ENCODE data around the gene WDR5. TPM values are rescaled to one million over a fixed set of nuclear protein-coding genes. Genes with fewer than 3 reads are reported as not detected.

WDR5 gene
- total and polyA plus RNA-seq, 9 of the 15 experiments (the other 6 are each of a cell fraction or from before 2014, with no cell fraction given) = 3.0 to 56.8 (median 38.6) TPM

DNA sequence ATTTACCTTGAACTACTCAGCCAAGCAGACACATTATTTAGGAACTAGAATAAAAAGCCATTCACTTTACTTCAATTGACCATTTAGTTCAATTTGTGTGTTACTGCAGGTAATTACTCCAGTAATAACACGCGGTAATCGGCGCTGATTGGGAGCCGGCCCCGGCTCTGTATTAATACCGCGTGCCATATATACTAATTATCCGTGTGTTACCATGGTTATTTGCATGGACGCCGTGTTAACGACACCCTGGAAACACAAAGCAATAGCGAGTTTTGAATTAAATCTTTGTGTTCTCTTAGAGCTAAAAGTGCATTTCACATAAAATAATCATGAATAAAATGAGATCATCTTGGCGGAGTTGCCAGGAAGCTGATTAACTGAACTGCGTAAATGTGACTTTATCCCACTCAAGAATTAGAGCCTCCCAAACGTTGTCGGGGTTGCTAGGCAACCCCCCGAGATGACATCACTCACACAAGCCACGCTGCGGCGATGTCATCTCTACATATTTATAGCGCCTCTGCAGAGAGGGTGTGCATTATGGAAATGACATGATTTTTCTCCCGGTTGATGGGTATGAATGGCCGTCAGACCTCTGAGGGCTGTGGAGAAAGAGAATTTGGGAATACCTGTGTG, 69.9 kb downstream of the WDR5 start:
- Histone ChIP-seq H4K20me1 (replicated peaks; ENCODE audit: control insufficient read depth, insufficient read depth, low read length) (no peaks in the 10 kb centered on the region), H3K4me3 (no peak overlapping the region), H3K27me3 (ENCODE audit: control insufficient read depth in 2 of 2, insufficient read depth in 2 of 2, low read length in 2 of 2) (peaks cover 6 to 43% of the 10 kb centered on the region in 2 experiments; a peak in 4 of 5 replicates), H3K9me1 (ENCODE audit: control insufficient read depth, insufficient read depth, low read length) (no peaks in the 10 kb centered on the region), H2AFZ (ENCODE audit: low read depth, low read length) (no peak overlapping the region), H3K4me1 (replicated peaks in 1 of 2; ENCODE audit: control insufficient read depth in 2 of 2, insufficient read depth in 2 of 2, low read length in 2 of 2) (peaks cover 4 to 12% of the 10 kb centered on the region in 2 experiments; a peak in 2 of 5 replicates), H3K9ac (ENCODE audit: insufficient read depth in 1 of 2, low read depth in 2 of 2, low read length in 2 of 2) (no peak overlapping the region), H3K4me2 (ENCODE audit: insufficient read depth, low read length) (no peak overlapping the region), H3K79me2 (ENCODE audit: control insufficient read depth, insufficient read depth, low read length) (no peaks in the 10 kb centered on the region), H3K9me3 (replicated peaks; ENCODE audit: control insufficient read depth, insufficient read depth, low read depth, low read length) (no peaks in the 10 kb centered on the region), H3K36me3 (ENCODE audit: control insufficient read depth, insufficient read depth, low read length) (no peaks in the 10 kb centered on the region), H3K27ac (ENCODE audit: extremely low read depth, low read depth, low read length) (no peak overlapping the region)
- in situ Hi-C loops (cut with MboI) = no loop called here
- ATAC-seq (peak; percentile 89), FAIRE-seq (peak; percentile 89), DNase-seq (ENCODE audit: extremely low read depth in 1 of 4, low spot score in 3 of 4) (peak; percentile 54 to 78 (median 73))
- CTCF ChIA-PET (ENCODE audit: low intra/inter-chr PET ratio) = no interaction called here
- no TSS peak for BruUV-seq (replicated peaks)
- POLR2A ChIA-PET = interaction anchor here (1.1 to 1.2 kb wide), 2 partner anchors 9 to 10 kb away, joined by 4 to 6 read pairs; no protein-coding TSS in a partner anchor
- intact Hi-C loops (cut with micrococcal nuclease) = no loop called here
- 21% methylated on average over 24 of the region's 24 CpGs for WGBS (ENCODE audit: insufficient coverage, low coverage, missing lambda C conversion rate)
- TF ChIP-seq EGR1 (conservative IDR thresholded peaks at IDR 0.05) = peak; percentile 45; the same call in 1 of the 2 replicates
- TF ChIP-seq, protein P1, sequence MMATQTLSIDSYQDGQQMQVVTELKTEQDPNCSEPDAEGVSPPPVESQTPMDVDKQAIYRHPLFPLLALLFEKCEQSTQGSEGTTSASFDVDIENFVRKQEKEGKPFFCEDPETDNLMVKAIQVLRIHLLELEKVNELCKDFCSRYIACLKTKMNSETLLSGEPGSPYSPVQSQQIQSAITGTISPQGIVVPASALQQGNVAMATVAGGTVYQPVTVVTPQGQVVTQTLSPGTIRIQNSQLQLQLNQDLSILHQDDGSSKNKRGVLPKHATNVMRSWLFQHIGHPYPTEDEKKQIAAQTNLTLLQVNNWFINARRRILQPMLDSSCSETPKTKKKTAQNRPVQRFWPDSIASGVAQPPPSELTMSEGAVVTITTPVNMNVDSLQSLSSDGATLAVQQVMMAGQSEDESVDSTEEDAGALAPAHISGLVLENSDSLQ (IDR thresholded peaks at IDR 0.05) = peak; percentile 65
- TF ChIP-seq ZNF239 (CRISPR knock-in tag; IDR thresholded peaks at IDR 0.05) = no peak
- TF ChIP-seq, protein P2, sequence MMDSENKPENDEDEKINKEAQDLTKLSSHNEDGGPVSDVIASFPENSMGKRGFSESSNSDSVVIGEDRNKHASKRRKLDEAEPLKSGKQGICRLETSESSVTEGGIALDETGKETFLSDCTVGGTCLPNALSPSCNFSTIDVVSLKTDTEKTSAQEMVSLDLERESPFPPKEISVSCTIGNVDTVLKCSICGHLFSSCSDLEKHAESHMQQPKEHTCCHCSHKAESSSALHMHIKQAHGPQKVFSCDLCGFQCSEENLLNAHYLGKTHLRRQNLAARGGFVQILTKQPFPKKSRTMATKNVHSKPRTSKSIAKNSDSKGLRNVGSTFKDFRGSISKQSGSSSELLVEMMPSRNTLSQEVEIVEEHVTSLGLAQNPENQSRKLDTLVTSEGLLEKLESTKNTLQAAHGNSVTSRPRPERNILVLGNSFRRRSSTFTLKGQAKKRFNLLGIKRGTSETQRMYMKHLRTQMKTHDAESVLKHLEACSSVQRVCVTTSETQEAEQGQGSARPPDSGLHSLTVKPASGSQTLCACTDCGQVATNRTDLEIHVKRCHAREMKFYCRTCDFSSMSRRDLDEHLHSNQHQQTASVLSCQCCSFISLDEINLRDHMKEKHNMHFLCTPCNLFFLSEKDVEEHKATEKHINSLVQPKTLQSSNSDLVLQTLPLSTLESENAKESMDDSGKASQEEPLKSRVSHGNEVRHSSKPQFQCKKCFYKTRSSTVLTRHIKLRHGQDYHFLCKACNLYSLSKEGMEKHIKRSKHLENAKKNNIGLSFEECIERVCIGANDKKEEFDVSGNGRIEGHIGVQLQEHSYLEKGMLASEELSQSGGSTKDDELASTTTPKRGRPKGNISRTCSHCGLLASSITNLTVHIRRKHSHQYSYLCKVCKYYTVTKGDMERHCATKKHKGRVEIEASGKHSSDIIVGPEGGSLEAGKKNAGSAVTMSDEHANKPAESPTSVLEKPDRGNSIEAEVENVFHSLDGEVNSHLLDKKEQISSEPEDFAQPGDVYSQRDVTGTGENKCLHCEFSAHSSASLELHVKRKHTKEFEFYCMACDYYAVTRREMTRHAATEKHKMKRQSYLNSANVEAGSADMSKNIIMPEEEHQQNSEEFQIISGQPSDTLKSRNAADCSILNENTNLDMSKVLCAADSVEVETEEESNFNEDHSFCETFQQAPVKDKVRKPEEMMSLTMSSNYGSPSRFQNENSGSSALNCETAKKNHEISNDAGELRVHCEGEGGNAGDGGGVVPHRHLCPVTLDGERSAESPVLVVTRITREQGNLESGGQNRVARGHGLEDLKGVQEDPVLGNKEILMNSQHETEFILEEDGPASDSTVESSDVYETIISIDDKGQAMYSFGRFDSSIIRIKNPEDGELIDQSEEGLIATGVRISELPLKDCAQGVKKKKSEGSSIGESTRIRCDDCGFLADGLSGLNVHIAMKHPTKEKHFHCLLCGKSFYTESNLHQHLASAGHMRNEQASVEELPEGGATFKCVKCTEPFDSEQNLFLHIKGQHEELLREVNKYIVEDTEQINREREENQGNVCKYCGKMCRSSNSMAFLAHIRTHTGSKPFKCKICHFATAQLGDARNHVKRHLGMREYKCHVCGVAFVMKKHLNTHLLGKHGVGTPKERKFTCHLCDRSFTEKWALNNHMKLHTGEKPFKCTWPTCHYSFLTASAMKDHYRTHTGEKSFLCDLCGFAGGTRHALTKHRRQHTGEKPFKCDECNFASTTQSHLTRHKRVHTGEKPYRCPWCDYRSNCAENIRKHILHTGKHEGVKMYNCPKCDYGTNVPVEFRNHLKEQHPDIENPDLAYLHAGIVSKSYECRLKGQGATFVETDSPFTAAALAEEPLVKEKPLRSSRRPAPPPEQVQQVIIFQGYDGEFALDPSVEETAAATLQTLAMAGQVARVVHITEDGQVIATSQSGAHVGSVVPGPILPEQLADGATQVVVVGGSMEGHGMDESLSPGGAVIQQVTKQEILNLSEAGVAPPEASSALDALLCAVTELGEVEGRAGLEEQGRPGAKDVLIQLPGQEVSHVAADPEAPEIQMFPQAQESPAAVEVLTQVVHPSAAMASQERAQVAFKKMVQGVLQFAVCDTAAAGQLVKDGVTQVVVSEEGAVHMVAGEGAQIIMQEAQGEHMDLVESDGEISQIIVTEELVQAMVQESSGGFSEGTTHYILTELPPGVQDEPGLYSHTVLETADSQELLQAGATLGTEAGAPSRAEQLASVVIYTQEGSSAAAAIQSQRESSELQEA (IDR thresholded peaks at IDR 0.05; ENCODE audit: low read depth) = no peak
- peak; percentile 51 for TF ChIP-seq MEIS2 (IDR thresholded peaks at IDR 0.05; ENCODE audit: partially characterized antibody)
- no peak for TF ChIP-seq PCBP2 (IDR thresholded peaks at IDR 0.05; ENCODE audit: low read depth, low read length, poor library complexity, severe bottlenecking)
- TF ChIP-seq CREB1 (IDR thresholded peaks at IDR 0.05) = peak; percentile 80
- TF ChIP-seq CREB1 (CRISPR knock-in tag; IDR thresholded peaks at IDR 0.05) = 0 out of 2 replicates have a peak, but pooled peaks have one; percentile 35
- no peak for TF ChIP-seq MXI1 (IDR thresholded peaks at IDR 0.05; ENCODE audit: low read depth, low read length)
- TF ChIP-seq CSDE1 (IDR thresholded peaks at IDR 0.05) = peak in 1 of 2 experiments; percentile 79; a peak in 1 of 4 replicates

Data from K562 (cell line).